IMR-90 (cell line): ENCODE results near the gene TXNL1. TPM values are rescaled to one million over a fixed set of nuclear protein-coding genes. Genes with fewer than 3 reads are reported as not detected.

ENCODE experiments used
- ATAC-seq: fragments of 200-7000 bp; cut with Tn5 transposase; 2 replicates; pipeline ENCODE4 v1.9.1; 2020; ENCODE audit warnings: low read depth, mild to moderate bottlenecking, moderate library complexity
- BruUV-seq: library from RNA; stranded (reverse); fragments of 400-500 nt; replicated peaks from 2 replicates; lab custom pipeline; 2021; lab: Mats Ljungman, UMichigan
- CTCF ChIA-PET: fragments of 300-600 bp; formaldehyde crosslinking; extraction: SDS; loops from one replicate; lab custom pipeline; 2021; ENCODE audit warnings: antibody characterized with exemption; lab: Yijun Ruan, JAX
- POLR2A ChIA-PET: fragments of 300-600 bp; sonication (Branson Sonifier 250); formaldehyde crosslinking; loops from one replicate; lab custom pipeline; 2022; ENCODE audit warnings: antibody characterized with exemption; ENCODE audit not compliant: unreplicated experiment; lab: Charles Lee
- DNase-seq: peaks from one replicate; pipeline ENCODE4 v3.0.0; 2013
- H2AFZ ChIP-seq: replicated peaks from 2 replicates; pipeline ENCODE3; 2013; ENCODE audit warnings: low read length, mild to moderate bottlenecking; ENCODE audit not compliant: poor library complexity
- H2AK5ac ChIP-seq: 2 replicates; pipeline ENCODE4 v1.6.1; 2013; ENCODE audit warnings: low read depth, low read length, inconsistent platforms
- H2AK9ac ChIP-seq: replicated peaks from 2 replicates; pipeline ENCODE3; 2013; ENCODE audit warnings: mild to moderate bottlenecking, low read depth, low read length, moderate library complexity; ENCODE audit not compliant: poor library complexity
- H2BK120ac ChIP-seq: 2 replicates; pipeline ENCODE4 v1.6.1; 2013; ENCODE audit warnings: low read depth, low read length, inconsistent platforms
- H2BK15ac ChIP-seq: 3 replicates; pipeline ENCODE4 v1.6.1; 2013; ENCODE audit warnings: low read depth, low read length, inconsistent platforms
- H2BK20ac ChIP-seq: 2 replicates; pipeline ENCODE4 v1.6.1; 2013; ENCODE audit warnings: low read depth, mild to moderate bottlenecking, inconsistent platforms, low read length, moderate library complexity
- H2BK5ac ChIP-seq: 2 replicates; pipeline ENCODE4 v1.6.1; 2013; ENCODE audit warnings: mild to moderate bottlenecking, low read depth, low read length, inconsistent platforms; ENCODE audit not compliant: poor library complexity, severe bottlenecking
- H3K14ac ChIP-seq: replicated peaks from 2 replicates; pipeline ENCODE4 v1.6.1; 2013; ENCODE audit warnings: low read depth, low read length, inconsistent platforms
- H3K18ac ChIP-seq: 2 replicates; pipeline ENCODE4 v1.6.1; 2013; ENCODE audit warnings: low read depth, low read length, control low read depth
- H3K23ac ChIP-seq: 2 replicates; pipeline ENCODE4 v1.6.1; 2013; ENCODE audit warnings: low read depth, low read length, inconsistent platforms
- H3K27ac ChIP-seq: 2 replicates; pipeline ENCODE4 v1.5.1; 2013; ENCODE audit warnings: mild to moderate bottlenecking, control low read depth, low read length; ENCODE audit not compliant: insufficient read depth
- H3K27me3 ChIP-seq: 2 replicates; pipeline ENCODE4 v1.6.1; 2013; ENCODE audit warnings: low read length; ENCODE audit not compliant: control insufficient read depth, insufficient read depth
- H3K36me3 ChIP-seq: 2 replicates; pipeline ENCODE4 v1.6.1; 2013; ENCODE audit warnings: low read length, mixed read lengths; ENCODE audit not compliant: control insufficient read depth, insufficient read depth
- H3K4ac ChIP-seq: 2 replicates; pipeline ENCODE4 v1.6.1; 2013; ENCODE audit warnings: low read depth, low read length, inconsistent platforms
- H3K4me1 ChIP-seq: 2 replicates; pipeline ENCODE4 v1.6.1; 2013; ENCODE audit warnings: low read length, mixed read lengths; ENCODE audit not compliant: control insufficient read depth, insufficient read depth
- H3K4me2 ChIP-seq: 2 replicates; pipeline ENCODE4 v1.6.1; 2013; ENCODE audit warnings: low read depth, mild to moderate bottlenecking, control low read depth, low read length, moderate library complexity
- H3K4me3 ChIP-seq: 2 replicates; pipeline ENCODE4 v1.5.1; 2013; ENCODE audit warnings: low read depth, mild to moderate bottlenecking, control low read depth, low read length, moderate library complexity; ENCODE audit not compliant: insufficient read depth
- H3K56ac ChIP-seq: 2 replicates; pipeline ENCODE4 v1.6.1; 2013; ENCODE audit warnings: low read length, inconsistent platforms; ENCODE audit not compliant: insufficient read depth; ENCODE audit errors: extremely low read depth
- H3K79me1 ChIP-seq, 2 experiments: 2 replicates each; pipeline ENCODE4 v1.6.1; 2013; ENCODE audit warnings: low read length in 2 of 2, inconsistent platforms in 1 of 2, low read depth in 1 of 2
- H3K9ac ChIP-seq: 2 replicates; pipeline ENCODE4 v1.6.1; 2013; ENCODE audit warnings: low read depth, low read length, control low read depth
- H3K9me1 ChIP-seq: 2 replicates; pipeline ENCODE4 v1.6.1; 2013; ENCODE audit warnings: low read length, inconsistent platforms; ENCODE audit not compliant: insufficient read depth
- H3K9me3 ChIP-seq: 2 replicates; pipeline ENCODE4 v1.6.1; 2013; ENCODE audit warnings: low read length; ENCODE audit not compliant: control insufficient read depth, insufficient read depth
- H4K20me1 ChIP-seq: 2 replicates; pipeline ENCODE4 v1.6.1; 2013; ENCODE audit warnings: low read length, inconsistent platforms; ENCODE audit not compliant: insufficient read depth
- H4K5ac ChIP-seq: 2 replicates; pipeline ENCODE4 v1.6.1; 2013; ENCODE audit warnings: mild to moderate bottlenecking, low read depth, low read length, control low read depth
- H4K8ac ChIP-seq, 2 experiments: 2 replicates each; pipeline ENCODE4 v1.6.1; 2013; ENCODE audit warnings: low read depth in 2 of 2, low read length in 2 of 2, control low read depth in 1 of 2, inconsistent platforms in 1 of 2
- H4K91ac ChIP-seq: 2 replicates; pipeline ENCODE4 v1.6.1; 2013; ENCODE audit warnings: low read depth, low read length, inconsistent platforms; ENCODE audit not compliant: insufficient read depth
- BHLHE40 ChIP-seq: fragments of 150-350 bp; IDR thresholded peaks from 2 replicates; pipeline ENCODE4 v1.6.1; 2016; ENCODE audit warnings: mild to moderate bottlenecking, low read depth, low read length
- CEBPB ChIP-seq: IDR thresholded peaks from 2 replicates; pipeline ENCODE4 v1.6.1; 2012; ENCODE audit warnings: low read depth, low read length, improper control_type of control experiment
- CHD1 ChIP-seq: IDR thresholded peaks from 2 replicates; pipeline ENCODE4 v1.6.1; 2012; ENCODE audit warnings: low read depth, low read length, improper control_type of control experiment
- ELK1 ChIP-seq: fragments of 150-350 bp; IDR thresholded peaks from 2 replicates; pipeline ENCODE4 v1.6.1; 2016; ENCODE audit warnings: low read depth, mild to moderate bottlenecking, low read length, moderate library complexity, borderline replicate concordance
- MAZ ChIP-seq: IDR thresholded peaks from 2 replicates; pipeline ENCODE4 v1.6.1; 2012; ENCODE audit warnings: low read depth, mild to moderate bottlenecking, low read length, improper control_type of control experiment, moderate library complexity, borderline replicate concordance
- NFE2L2 ChIP-seq: fragments of 150-350 bp; IDR thresholded peaks from 2 replicates; pipeline ENCODE4 v1.6.1; 2016; ENCODE audit warnings: low read depth, mild to moderate bottlenecking, low read length
- POLR2A ChIP-seq: IDR thresholded peaks from 2 replicates; pipeline ENCODE4 v1.6.1; 2012; ENCODE audit warnings: mild to moderate bottlenecking, low read depth, low read length
- SMC3 ChIP-seq: fragments of 150-350 bp; IDR thresholded peaks from 2 replicates; pipeline ENCODE4 v1.6.1; 2016; ENCODE audit warnings: low read depth, mild to moderate bottlenecking, antibody characterized with exemption, low read length, moderate library complexity
- WGBS, 2 experiments: methylation state at CpG; one replicate each; pipeline versions ENCODE4 v1.1.5 to v1.1.7; 2013; ENCODE audit warnings: missing lambda C conversion rate in 2 of 2; ENCODE audit not compliant: insufficient read length in 1 of 2; ENCODE audit errors: extremely low coverage in 2 of 2; 5-methylcytosine and 5-hydroxymethylcytosine counted together
- dilution Hi-C: fragments of 300-500 bp; cut with HindIII; formaldehyde crosslinking; loops from one replicate; pipeline ENCODE4 v1.14.3; 2018; ENCODE audit warnings: low sequenced_read_pairs; ENCODE audit not compliant: unreplicated experiment
- in situ Hi-C: fragments of 300-500 bp; cut with MboI; formaldehyde crosslinking; loops from 3 replicates; pipeline ENCODE4 v1.14.3; 2019; ENCODE audit warnings: low sequenced_read_pairs, inconsistent platforms, mixed read lengths
- intact Hi-C: fragments of 100-400 bp; cut with micrococcal nuclease; formaldehyde crosslinking; loops from 2 replicates; pipeline ENCODE4 v1.10.0; 2022
- polyA plus RNA-seq, 3 experiments: library from polyadenylated mRNA; depleted of rRNA; stranded (reverse); fragments of >200 nt; gene quantifications; 2 replicates each; pipeline ENCODE4 v1.2.3, GENCODE V29; 2012; ENCODE audit warnings: low replicate concordance in 1 of 3
- total RNA-seq: library from RNA; depleted of rRNA; stranded (reverse); fragments of >200 nt; gene quantifications from 2 replicates; pipeline ENCODE4 v1.2.3, GENCODE V29; 2012
- TF ChIP-seq, protein P1 (sequence below): fragments of 150-350 bp; IDR thresholded peaks from 2 replicates; pipeline ENCODE4 v1.6.1; 2017; ENCODE audit warnings: mild to moderate bottlenecking, antibody characterized with exemption, low read length, low read depth

TXNL1 gene
- total and polyA plus RNA-seq, 2 of the 4 experiments (the other 2 are of a cell fraction): 38.7 to 62.5 TPM

DNA sequence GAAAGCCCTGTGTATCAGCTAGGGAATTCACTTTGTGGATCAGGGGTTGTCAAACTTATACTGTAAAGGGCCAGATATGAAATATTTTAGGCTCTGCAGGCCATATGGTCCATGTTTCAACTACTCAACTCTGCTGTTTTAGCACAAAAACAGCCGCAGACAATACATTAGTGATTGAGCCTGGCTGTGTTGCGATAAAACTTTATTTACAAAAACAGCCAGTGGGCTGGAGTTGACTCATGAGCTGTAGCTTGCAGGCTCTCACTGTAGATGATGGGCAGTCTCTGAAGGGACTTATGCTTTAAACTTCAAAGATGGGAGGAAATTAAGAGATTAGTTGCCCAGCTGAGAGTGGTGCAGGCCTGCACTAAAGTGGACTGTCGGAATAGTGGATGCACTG lies 45.9 kb upstream of the TXNL1 start:
- H2AK5ac ChIP-seq: no peak overlapping the region
- H3K56ac ChIP-seq: no peak overlapping the region
- H2BK15ac ChIP-seq: no peak overlapping the region
- H3K4me2 ChIP-seq: no peak overlapping the region
- peaks cover 0 to 3% of the 10 kb centered on the region in 2 experiments; a peak in 2 of 4 replicates for H3K79me1 ChIP-seq
- no peak overlapping the region for H3K4me3 ChIP-seq
- no peaks in the 10 kb centered on the region for H3K27me3 ChIP-seq
- H3K4ac ChIP-seq: no peak overlapping the region
- no TSS peak for BruUV-seq
- ChIA-PET POLR2A (no interaction called here), CTCF (no interaction called here)
- H4K91ac ChIP-seq: no peak overlapping the region
- no peak for ATAC-seq
- H3K9ac ChIP-seq: no peak overlapping the region
- no peak overlapping the region for H2BK20ac ChIP-seq
- H2AK9ac ChIP-seq: no peak overlapping the region
- no peak overlapping the region for H3K23ac ChIP-seq
- no peaks in the 10 kb centered on the region for H4K20me1 ChIP-seq
- H2BK5ac ChIP-seq: no peak overlapping the region
- no peaks in the 10 kb centered on the region; the same call in 1 of the 2 replicates for H3K9me1 ChIP-seq
- no peak overlapping the region for H3K18ac ChIP-seq
- in situ Hi-C loops (no loop called here), intact Hi-C loops (no loop called here), dilution Hi-C loops (no loop called here)
- no peak overlapping the region for H3K27ac ChIP-seq
- H3K14ac ChIP-seq: no peak overlapping the region
- H3K9me3 ChIP-seq: no peaks in the 10 kb centered on the region
- no peak overlapping the region for H4K8ac ChIP-seq
- H4K5ac ChIP-seq: no peak overlapping the region
- no peak overlapping the region for H2AFZ ChIP-seq
- DNase-seq: no peak
- peaks cover 1% of the 10 kb centered on the region; the same call in 1 of the 2 replicates for H3K36me3 ChIP-seq
- no CpG with 5 or more reads among the region's 3 CpGs for WGBS, 2 experiments
- TF ChIP-seq NFE2L2 (no peak), SMC3 (no peak), MAZ (no peak), CEBPB (no peak), CHD1 (no peak), ELK1 (no peak), BHLHE40 (no peak), POLR2A (no peak)
- TF ChIP-seq, protein P1, sequence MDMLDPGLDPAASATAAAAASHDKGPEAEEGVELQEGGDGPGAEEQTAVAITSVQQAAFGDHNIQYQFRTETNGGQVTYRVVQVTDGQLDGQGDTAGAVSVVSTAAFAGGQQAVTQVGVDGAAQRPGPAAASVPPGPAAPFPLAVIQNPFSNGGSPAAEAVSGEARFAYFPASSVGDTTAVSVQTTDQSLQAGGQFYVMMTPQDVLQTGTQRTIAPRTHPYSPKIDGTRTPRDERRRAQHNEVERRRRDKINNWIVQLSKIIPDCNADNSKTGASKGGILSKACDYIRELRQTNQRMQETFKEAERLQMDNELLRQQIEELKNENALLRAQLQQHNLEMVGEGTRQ: no peak
- no peaks in the 10 kb centered on the region for H3K4me1 ChIP-seq
- H2BK120ac ChIP-seq: no peak overlapping the region
